ENCODE results near the gene ITPR3.

ITPR3 gene

GRCh38 chr6:33686981-33687975 is 66.2 kb downstream of the ITPR3 start:
- H3K36me3 ChIP-seq, result peaks cover 88% of the 10 kb centered on the region

GRCh38 chr6:33688006-33688405 is 66.9 kb downstream of the ITPR3 start:
- peak overlapping the region; percentile 55; the same call in 1 of the 2 replicates for H3K27ac ChIP-seq
- H3K9me3 ChIP-seq, result no peaks in the 10 kb centered on the region
- H3K4me1 ChIP-seq, result peaks cover 65% of the 10 kb centered on the region
- H3K9ac ChIP-seq, result no peak overlapping the region
- H3K36me3 ChIP-seq, result peaks cover 83% of the 10 kb centered on the region
- H4K20me1 ChIP-seq, result no peaks in the 10 kb centered on the region
- H3K4me3 ChIP-seq, result no peak overlapping the region
- H3K27me3 ChIP-seq, result no peaks in the 10 kb centered on the region
- no peak overlapping the region for H3K4me2 ChIP-seq
- no peak for TF ChIP-seq Cebpa-rat (IDR thresholded peaks at IDR 0.05)

More at GRCh38 chr6:33686981-33687975, 66.2 kb downstream of the ITPR3 start:
- no peaks in the 10 kb centered on the region for H3K9me3 ChIP-seq
- H4K20me1 ChIP-seq, result no peaks in the 10 kb centered on the region
- no peak overlapping the region for H3K4me3 ChIP-seq
- peaks cover 65% of the 10 kb centered on the region for H3K4me1 ChIP-seq
- no peak for TF ChIP-seq Cebpa-rat (IDR thresholded peaks at IDR 0.05)
- H3K27ac ChIP-seq, result peak overlapping the region; percentile 55; the same call in 1 of the 2 replicates
- no peak overlapping the region for H3K4me2 ChIP-seq
- H3K9ac ChIP-seq, result no peak overlapping the region
- H3K27me3 ChIP-seq, result no peaks in the 10 kb centered on the region

- no peak for TF ChIP-seq Cebpa-rat (IDR thresholded peaks at IDR 0.05)
- Histone ChIP-seq H4K20me1 (no peaks in the 10 kb centered on the region), H3K9me3 (no peaks in the 10 kb centered on the region), H3K4me1 (peaks cover 65% of the 10 kb centered on the region), H3K4me3 (no peak overlapping the region), H3K36me3 (peaks cover 81% of the 10 kb centered on the region), H3K9ac (no peak overlapping the region), H3K27ac (peak overlapping the region; percentile 46; the same call in 1 of the 2 replicates), H3K4me2 (no peak overlapping the region), H3K27me3 (no peaks in the 10 kb centered on the region)
These were observed 67.5 kb downstream of the ITPR3 start for GRCh38 chr6:33688451-33689147.

DNA sequence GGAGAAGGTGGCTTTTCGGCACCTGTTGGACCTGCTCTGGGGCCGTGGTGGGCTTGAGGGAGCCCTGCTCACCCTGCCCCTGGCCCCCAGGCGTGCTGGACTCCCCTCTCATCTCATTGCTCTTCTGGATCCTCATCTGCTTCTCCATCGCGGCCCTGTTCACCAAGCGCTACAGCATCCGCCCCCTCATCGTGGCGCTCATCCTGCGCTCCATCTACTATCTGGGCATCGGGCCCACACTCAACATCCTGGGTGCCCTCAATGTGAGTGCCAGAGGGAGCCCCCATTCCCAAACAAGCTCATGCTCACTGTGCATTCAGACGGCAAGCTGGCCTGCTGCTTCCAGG is 68.0 kb downstream of the ITPR3 start:
- TF ChIP-seq Cebpa-rat (IDR thresholded peaks at IDR 0.05), result no peak
- no peaks in the 10 kb centered on the region for H3K27me3 ChIP-seq
- peak overlapping the region; percentile 46 for H3K27ac ChIP-seq
- H3K36me3 ChIP-seq, result peaks cover 76% of the 10 kb centered on the region
- no peak overlapping the region for H3K4me3 ChIP-seq
- H3K9ac ChIP-seq, result no peak overlapping the region
- no peaks in the 10 kb centered on the region for H3K9me3 ChIP-seq
- H3K4me2 ChIP-seq, result no peak overlapping the region
- H4K20me1 ChIP-seq, result no peaks in the 10 kb centered on the region
- H3K4me1 ChIP-seq, result peaks cover 65% of the 10 kb centered on the region

DNA sequence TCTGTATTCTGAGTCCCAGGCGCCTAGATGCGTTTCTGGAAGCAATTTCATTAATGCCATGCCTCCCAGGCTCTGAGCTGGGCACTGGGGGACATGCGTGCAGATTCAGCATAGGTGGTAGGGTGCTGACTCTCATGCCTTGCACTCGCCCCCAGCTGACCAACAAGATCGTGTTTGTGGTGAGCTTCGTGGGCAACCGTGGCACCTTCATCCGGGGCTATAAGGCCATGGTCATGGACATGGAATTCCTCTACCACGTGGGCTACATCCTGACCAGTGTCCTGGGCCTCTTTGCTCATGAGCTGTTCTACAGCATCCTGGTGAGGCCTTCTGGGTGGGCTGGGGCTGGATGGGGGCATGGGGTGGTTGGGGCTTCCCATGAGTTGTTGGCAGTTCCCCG is 68.8 kb downstream of the ITPR3 start:
- H3K4me3 ChIP-seq, result no peak overlapping the region
- peak overlapping the region; percentile 46; the same call in 1 of the 2 replicates for H3K27ac ChIP-seq
- no peak overlapping the region for H3K4me2 ChIP-seq
- no peaks in the 10 kb centered on the region for H3K27me3 ChIP-seq
- no peaks in the 10 kb centered on the region for H4K20me1 ChIP-seq
- H3K4me1 ChIP-seq, result peaks cover 70% of the 10 kb centered on the region
- H3K9me3 ChIP-seq, result no peaks in the 10 kb centered on the region
- peaks cover 68% of the 10 kb centered on the region for H3K36me3 ChIP-seq
- no peak overlapping the region for H3K9ac ChIP-seq
- TF ChIP-seq Cebpa-rat (IDR thresholded peaks at IDR 0.05), result no peak

DNA sequence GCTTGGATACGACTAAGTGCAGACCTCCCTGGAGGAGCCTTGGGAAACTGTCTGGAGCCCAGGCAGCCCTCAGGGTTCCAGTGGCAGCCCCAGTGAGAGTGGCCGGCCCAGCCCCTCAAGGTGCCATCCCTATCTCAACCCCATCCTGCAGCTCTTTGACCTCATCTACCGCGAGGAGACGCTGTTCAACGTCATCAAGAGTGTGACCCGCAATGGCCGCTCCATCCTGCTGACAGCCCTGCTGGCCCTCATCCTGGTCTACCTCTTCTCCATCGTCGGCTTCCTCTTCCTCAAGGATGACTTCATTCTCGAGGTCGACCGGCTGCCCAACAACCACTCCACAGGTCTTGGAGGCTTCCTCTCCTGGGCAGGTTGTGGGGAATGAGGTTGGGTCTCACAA is 69.6 kb downstream of the ITPR3 start:
- Histone ChIP-seq H3K9me3 (no peaks in the 10 kb centered on the region), H3K4me3 (no peak overlapping the region), H3K27ac (peak overlapping the region; percentile 95), H3K4me1 (peaks cover 79% of the 10 kb centered on the region), H3K9ac (no peak overlapping the region), H3K4me2 (peak overlapping the region; percentile 89), H3K27me3 (no peaks in the 10 kb centered on the region), H4K20me1 (no peaks in the 10 kb centered on the region), H3K36me3 (peaks cover 60% of the 10 kb centered on the region)
- no peak for TF ChIP-seq Cebpa-rat (IDR thresholded peaks at IDR 0.05)

DNA sequence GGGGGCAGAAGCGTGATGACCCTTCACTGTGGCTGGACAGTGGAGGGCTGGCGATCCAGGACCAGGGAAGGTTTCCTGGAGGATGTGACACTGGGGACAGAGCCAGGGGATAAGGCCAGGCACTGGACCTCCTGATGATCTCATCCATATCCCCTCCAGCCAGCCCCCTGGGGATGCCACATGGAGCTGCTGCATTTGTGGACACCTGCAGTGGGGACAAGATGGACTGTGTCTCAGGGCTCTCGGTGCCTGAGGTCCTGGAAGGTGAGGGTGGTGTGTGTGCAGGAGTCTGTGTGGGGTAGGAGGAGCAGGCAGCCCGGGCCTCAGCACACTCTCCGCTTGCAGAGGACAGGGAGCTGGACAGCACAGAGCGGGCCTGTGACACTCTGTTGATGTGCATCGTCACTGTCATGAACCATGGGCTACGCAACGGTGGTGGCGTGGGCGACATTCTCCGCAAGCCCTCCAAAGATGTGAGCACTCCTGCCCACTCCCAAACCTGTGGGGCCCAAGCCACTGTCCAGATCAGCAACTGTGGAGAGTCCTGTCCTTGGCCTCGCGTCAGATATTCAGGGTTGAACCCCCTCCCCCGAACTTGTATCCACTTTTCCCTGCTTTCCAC is 70.4 kb downstream of the ITPR3 start:
- Histone ChIP-seq H3K27ac (peak overlapping the region; percentile 95), H3K4me3 (no peak overlapping the region; the same call in 1 of the 2 replicates), H3K9ac (peak overlapping the region; percentile 79), H3K4me2 (peak overlapping the region; percentile 89), H3K4me1 (peaks cover 87% of the 10 kb centered on the region), H3K9me3 (no peaks in the 10 kb centered on the region), H3K36me3 (peaks cover 52% of the 10 kb centered on the region), H4K20me1 (no peaks in the 10 kb centered on the region), H3K27me3 (no peaks in the 10 kb centered on the region)
- no peak for TF ChIP-seq Cebpa-rat (IDR thresholded peaks at IDR 0.05)

DNA sequence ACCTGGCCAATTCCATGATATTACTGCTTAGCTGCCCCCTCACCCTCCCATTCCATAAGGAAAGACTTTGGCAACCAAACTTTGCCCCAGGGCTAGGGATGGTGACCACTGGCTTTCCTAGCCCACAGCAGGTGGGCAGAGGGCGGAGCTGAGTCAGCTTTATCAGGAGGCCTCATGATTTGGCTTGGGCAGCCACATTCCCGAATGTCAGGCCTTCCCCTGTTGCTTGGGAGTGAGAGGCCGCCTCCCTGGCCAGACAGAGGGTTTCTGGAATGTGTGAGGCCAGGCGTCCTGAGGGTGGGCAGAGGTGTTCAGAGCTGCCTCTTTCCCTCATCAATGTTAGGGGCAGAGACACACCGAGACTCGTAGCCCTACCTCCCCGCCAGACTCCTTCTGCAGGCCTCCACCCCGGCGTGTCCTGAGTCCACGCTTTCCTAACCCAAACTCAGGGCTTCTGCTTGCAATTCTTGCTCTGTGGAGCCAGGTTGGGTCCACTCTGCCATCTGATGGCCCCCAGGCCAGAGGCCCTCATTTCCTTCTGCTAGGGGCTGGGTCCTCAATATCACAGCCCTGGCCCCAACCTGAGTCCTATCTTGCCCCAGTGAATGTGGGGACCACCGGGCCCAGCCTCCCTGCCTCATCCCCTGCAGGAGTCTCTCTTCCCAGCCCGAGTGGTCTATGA is 71.1 kb downstream of the ITPR3 start:
- Histone ChIP-seq H3K27me3 (no peaks in the 10 kb centered on the region), H3K27ac (peak overlapping the region; percentile 95), H3K4me2 (peak overlapping the region; percentile 89), H3K4me3 (peak overlapping the region; percentile 57), H3K4me1 (peaks cover 87% of the 10 kb centered on the region), H3K9me3 (no peaks in the 10 kb centered on the region), H3K9ac (peak overlapping the region; percentile 79), H3K36me3 (peaks cover 45% of the 10 kb centered on the region), H4K20me1 (no peaks in the 10 kb centered on the region)
- TF ChIP-seq Cebpa-rat (IDR thresholded peaks at IDR 0.05), result no peak

- no peaks in the 10 kb centered on the region for H3K27me3 ChIP-seq
- H3K4me3 ChIP-seq, result peak overlapping the region; percentile 57
- no peaks in the 10 kb centered on the region for H4K20me1 ChIP-seq
- H3K27ac ChIP-seq, result peak overlapping the region; percentile 95
- H3K9me3 ChIP-seq, result no peaks in the 10 kb centered on the region
- H3K4me2 ChIP-seq, result peak overlapping the region; percentile 89
- TF ChIP-seq Cebpa-rat (IDR thresholded peaks at IDR 0.05), result no peak
- H3K9ac ChIP-seq, result peak overlapping the region; percentile 79
- H3K4me1 ChIP-seq, result peaks cover 87% of the 10 kb centered on the region
- peaks cover 42% of the 10 kb centered on the region for H3K36me3 ChIP-seq
These were observed 71.6 kb downstream of the ITPR3 start for GRCh38 chr6:33692760-33693158.

Data from BLaER1 (cell line).